HCT116 (cell line): ENCODE measurements around the gene JAK1. TPM values are rescaled to one million over a fixed set of nuclear protein-coding genes. Genes with fewer than 3 reads are reported as not detected.

ENCODE experiments used
- ATAC-seq: fragments of 200-7000 bp; cut with Tn5 transposase; 2 replicates; pipeline ENCODE4 v1.9.1; 2020; ENCODE audit warnings: mild to moderate bottlenecking, moderate library complexity
- BruUV-seq: library from RNA; stranded (reverse); fragments of 400-500 nt; replicated peaks from 2 replicates; lab custom pipeline; 2021; lab: Mats Ljungman, UMichigan
- CTCF ChIA-PET: fragments of 300-600 bp; sonication (Branson Sonifier 250); formaldehyde crosslinking; loops from one replicate; lab custom pipeline; 2021; ENCODE audit warnings: antibody characterized with exemption; lab: Charles Lee
- POLR2A ChIA-PET: fragments of 300-600, 350-600 bp; sonication (Branson Sonifier 250); formaldehyde crosslinking; loops from one replicate; lab custom pipeline; 2021; ENCODE audit warnings: antibody characterized with exemption; lab: Charles Lee
- RAD21 ChIA-PET, 2 experiments: fragments of 300-600 bp; sonication (Branson Sonifier 250); formaldehyde crosslinking; loops; one replicate each; lab custom pipeline; 2023; ENCODE audit warnings: low total read pairs in 2 of 2; ENCODE audit not compliant: uncharacterized antibody in 2 of 2, unreplicated experiment in 2 of 2, low non-redundant PET in 1 of 2; lab: Charles Lee
- DNase-seq: peaks from one replicate; pipeline ENCODE4 v3.0.0-alpha.2; 2010; ENCODE audit warnings: low read depth, low spot score
- H2AFZ ChIP-seq: fragments of 200-600 bp; shearing (Covaris generic), sonication (generic); 2 replicates; pipeline ENCODE4 v1.6.1; 2017; ENCODE audit warnings: low read depth, mixed run types, mixed read lengths, antibody characterized with exemption, low read length; ENCODE audit not compliant: poor library complexity, severe bottlenecking
- H3K27ac ChIP-seq: 2 replicates; pipeline ENCODE4 v1.5.1; 2012; ENCODE audit warnings: low read depth, low read length
- H3K27me3 ChIP-seq: fragments of 200-600 bp; sonication (generic); 2 replicates; pipeline ENCODE4 v1.6.1; 2016; ENCODE audit warnings: mixed run types, low read length, mixed read lengths; ENCODE audit not compliant: insufficient read depth
- H3K36me3 ChIP-seq, 2 experiments: fragments of 200-500 bp in 1 of 2; fragments of 200-600 bp in 1 of 2; sonication (Bioruptor generic) in 1 of 2; sonication (generic) in 1 of 2; 2 replicates each; pipeline versions ENCODE4 v1.5.1 to v1.6.1; 2014 to 2016; ENCODE audit warnings: low read length in 2 of 2, inconsistent platforms in 1 of 2, mixed read lengths in 1 of 2, mixed run types in 1 of 2; ENCODE audit not compliant: insufficient read depth in 2 of 2, control insufficient read depth in 1 of 2
- H3K4me1 ChIP-seq, 2 experiments: fragments of 200-600 bp in 1 of 2; sonication (generic) in 1 of 2; 2 replicates each; pipeline versions ENCODE4 v1.5.1 to v1.6.1; 2012 to 2017; ENCODE audit warnings: low read length in 2 of 2, inconsistent platforms in 1 of 2, mild to moderate bottlenecking in 1 of 2, mixed read lengths in 1 of 2, mixed run types in 1 of 2, moderate library complexity in 1 of 2; ENCODE audit not compliant: insufficient read depth in 2 of 2, control insufficient read depth in 1 of 2
- H3K4me2 ChIP-seq: fragments of 200-600 bp; sonication (generic); 2 replicates; pipeline ENCODE4 v1.6.1; 2017; ENCODE audit warnings: mixed run types, low read length, mixed read lengths
- H3K4me3 ChIP-seq, 2 experiments: fragments of 200-600 bp in 1 of 2; sonication (generic) in 1 of 2; replicated peaks in 1 of 2; 2 replicates each; pipeline ENCODE4 v1.5.1; 2011 to 2016; ENCODE audit warnings: low read length in 2 of 2, control low read depth in 1 of 2, low read depth in 1 of 2, mild to moderate bottlenecking in 1 of 2, mixed read lengths in 1 of 2, mixed run types in 1 of 2
- H3K79me2 ChIP-seq: fragments of 200-600 bp; sonication (generic); 2 replicates; pipeline ENCODE4 v1.6.1; 2017; ENCODE audit warnings: mild to moderate bottlenecking, mixed run types, low read length, moderate library complexity, mixed read lengths; ENCODE audit not compliant: insufficient read depth
- H3K9ac ChIP-seq: fragments of 200-600 bp; sonication (generic); 2 replicates; pipeline ENCODE4 v1.6.1; 2016; ENCODE audit warnings: low read length, mixed read lengths
- H3K9me2 ChIP-seq: fragments of 200-600 bp; sonication (generic), shearing (Covaris generic); 2 replicates; pipeline ENCODE4 v1.6.1; 2017; ENCODE audit warnings: mixed run types, mild to moderate bottlenecking, moderate library complexity; ENCODE audit not compliant: insufficient read depth
- H3K9me3 ChIP-seq, 2 experiments: fragments of 200-500 bp in 1 of 2; fragments of 200-600 bp in 1 of 2; sonication (Bioruptor generic) in 1 of 2; sonication (generic) in 1 of 2; 2 replicates each; pipeline ENCODE4 v1.6.1; 2014 to 2017; ENCODE audit warnings: low read length in 2 of 2, mixed read lengths in 2 of 2, inconsistent platforms in 1 of 2, low read depth in 1 of 2, mild to moderate bottlenecking in 1 of 2, mixed run types in 1 of 2, moderate library complexity in 1 of 2; ENCODE audit not compliant: control insufficient read depth in 1 of 2, insufficient read depth in 1 of 2
- H4K20me1 ChIP-seq: fragments of 200-600 bp; sonication (generic), shearing (Covaris generic); 2 replicates; pipeline ENCODE4 v1.6.1; 2017; ENCODE audit warnings: mixed run types, mild to moderate bottlenecking, moderate library complexity; ENCODE audit not compliant: insufficient read depth
- EGR1 ChIP-seq: IDR thresholded peaks from 2 replicates; pipeline ENCODE4 v1.6.1; 2012; ENCODE audit warnings: low read depth
- ELF1 ChIP-seq: IDR thresholded peaks from 2 replicates; pipeline ENCODE4 v1.6.1; 2012; ENCODE audit warnings: low read depth, borderline replicate concordance
- EZH2 ChIP-seq: fragments of 200-600 bp; sonication (generic); IDR thresholded peaks from 2 replicates; pipeline ENCODE4 v1.6.1; 2017; ENCODE audit warnings: antibody characterized with exemption, mixed run types
- EZH2phosphoT487 ChIP-seq: fragments of 200-600 bp; IDR thresholded peaks from 2 replicates; pipeline ENCODE4 v1.6.1; 2018; ENCODE audit warnings: antibody characterized with exemption, borderline replicate concordance
- POLR2A ChIP-seq: IDR thresholded peaks from 2 replicates; pipeline ENCODE4 v1.7.0; 2011; ENCODE audit warnings: borderline replicate concordance; ENCODE audit not compliant: insufficient read depth, insufficient read length; ENCODE audit errors: extremely low read depth
- RAD21 ChIP-seq: IDR thresholded peaks from 2 replicates; pipeline ENCODE4 v1.6.1; 2012; ENCODE audit warnings: low read depth, mild to moderate bottlenecking
- YY1 ChIP-seq: IDR thresholded peaks from 2 replicates; pipeline ENCODE4 v1.6.1; 2011; ENCODE audit warnings: low read length, low read depth, moderate library complexity, mild to moderate bottlenecking; ENCODE audit not compliant: insufficient replicate concordance; ENCODE audit errors: extremely low read depth
- intact Hi-C: fragments of 100-400 bp; cut with micrococcal nuclease; formaldehyde crosslinking; loops from 2 replicates; pipeline ENCODE4 v1.10.0; 2022
- total RNA-seq: library from RNA; stranded (reverse); gene quantifications from one replicate; pipeline ENCODE4 v1.2.1, GENCODE V29; 2021; ENCODE audit not compliant: unreplicated experiment
- TF ChIP-seq, protein P1 (sequence below): IDR thresholded peaks from 2 replicates; pipeline ENCODE4 v1.6.1; 2012; ENCODE audit warnings: low read depth

Gene JAK1
- total RNA-seq, 1 experiment from 2014 or later: 53.2 TPM

- Histone ChIP-seq H3K27ac (no peak overlapping the region), H3K4me2 (no peak overlapping the region), H4K20me1 (no peaks in the 10 kb centered on the region), H3K9ac (no peak overlapping the region), H3K27me3 (no peaks in the 10 kb centered on the region), H2AFZ (no peak overlapping the region), H3K9me2 (no peaks in the 10 kb centered on the region), H3K9me3 (no peaks in the 10 kb centered on the region), H3K79me2 (peaks cover 39% of the 10 kb centered on the region), H3K4me1 (0 out of 4 replicates have a peak, but pooled peaks cover 0 to 2% of the 10 kb centered on the region in 2 experiments), H3K36me3 (no peaks in the 10 kb centered on the region), H3K4me3 (no peak overlapping the region)
- DNase-seq: no peak
- CTCF ChIA-PET: no interaction called here
- RAD21 ChIA-PET: no interaction called here
- no peak for TF ChIP-seq YY1
- no peak for TF ChIP-seq POLR2A
- intact Hi-C loops: no loop called here
- BruUV-seq: no TSS peak
- POLR2A ChIA-PET: no interaction called here
- ATAC-seq: no peak
Measured at GRCh38 chr1:64941461-64942117, 24.8 kb downstream of the JAK1 start.

DNA sequence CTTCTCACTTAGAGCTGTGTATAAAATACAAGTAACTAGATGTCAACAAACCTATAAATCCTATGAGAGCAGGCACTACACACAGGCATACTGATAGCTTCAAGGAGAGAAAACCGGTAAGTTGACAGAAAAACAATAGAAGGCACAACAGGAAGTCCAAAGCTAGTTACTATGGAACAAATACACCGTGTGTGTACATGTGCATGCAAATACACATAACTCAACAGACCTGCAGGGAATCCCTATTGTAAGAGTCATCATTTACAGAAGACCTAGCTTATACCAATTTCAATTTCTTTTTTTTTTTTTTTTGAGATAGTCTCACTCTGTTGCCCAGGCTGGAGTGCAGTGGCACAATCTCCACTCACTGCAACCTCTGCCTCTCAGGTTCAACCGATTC, 26.3 kb downstream of the JAK1 start:
- Histone ChIP-seq H3K4me2 (no peak overlapping the region), H3K27me3 (no peaks in the 10 kb centered on the region), H3K79me2 (peaks cover 40% of the 10 kb centered on the region), H4K20me1 (no peaks in the 10 kb centered on the region), H3K9ac (no peak overlapping the region), H2AFZ (no peak overlapping the region), H3K36me3 (no peaks in the 10 kb centered on the region), H3K27ac (no peak overlapping the region), H3K9me3 (no peaks in the 10 kb centered on the region), H3K4me1 (peaks cover 0 to under 1% of the 10 kb centered on the region in 2 experiments; a peak in 3 of 4 replicates), H3K9me2 (no peaks in the 10 kb centered on the region), H3K4me3 (no peak overlapping the region)
- POLR2A ChIA-PET: no interaction called here
- TF ChIP-seq EZH2phosphoT487 (no peak), RAD21 (no peak), ELF1 (no peak), YY1 (no peak), EGR1 (no peak), EZH2 (no peak)
- TF ChIP-seq, protein P1, sequence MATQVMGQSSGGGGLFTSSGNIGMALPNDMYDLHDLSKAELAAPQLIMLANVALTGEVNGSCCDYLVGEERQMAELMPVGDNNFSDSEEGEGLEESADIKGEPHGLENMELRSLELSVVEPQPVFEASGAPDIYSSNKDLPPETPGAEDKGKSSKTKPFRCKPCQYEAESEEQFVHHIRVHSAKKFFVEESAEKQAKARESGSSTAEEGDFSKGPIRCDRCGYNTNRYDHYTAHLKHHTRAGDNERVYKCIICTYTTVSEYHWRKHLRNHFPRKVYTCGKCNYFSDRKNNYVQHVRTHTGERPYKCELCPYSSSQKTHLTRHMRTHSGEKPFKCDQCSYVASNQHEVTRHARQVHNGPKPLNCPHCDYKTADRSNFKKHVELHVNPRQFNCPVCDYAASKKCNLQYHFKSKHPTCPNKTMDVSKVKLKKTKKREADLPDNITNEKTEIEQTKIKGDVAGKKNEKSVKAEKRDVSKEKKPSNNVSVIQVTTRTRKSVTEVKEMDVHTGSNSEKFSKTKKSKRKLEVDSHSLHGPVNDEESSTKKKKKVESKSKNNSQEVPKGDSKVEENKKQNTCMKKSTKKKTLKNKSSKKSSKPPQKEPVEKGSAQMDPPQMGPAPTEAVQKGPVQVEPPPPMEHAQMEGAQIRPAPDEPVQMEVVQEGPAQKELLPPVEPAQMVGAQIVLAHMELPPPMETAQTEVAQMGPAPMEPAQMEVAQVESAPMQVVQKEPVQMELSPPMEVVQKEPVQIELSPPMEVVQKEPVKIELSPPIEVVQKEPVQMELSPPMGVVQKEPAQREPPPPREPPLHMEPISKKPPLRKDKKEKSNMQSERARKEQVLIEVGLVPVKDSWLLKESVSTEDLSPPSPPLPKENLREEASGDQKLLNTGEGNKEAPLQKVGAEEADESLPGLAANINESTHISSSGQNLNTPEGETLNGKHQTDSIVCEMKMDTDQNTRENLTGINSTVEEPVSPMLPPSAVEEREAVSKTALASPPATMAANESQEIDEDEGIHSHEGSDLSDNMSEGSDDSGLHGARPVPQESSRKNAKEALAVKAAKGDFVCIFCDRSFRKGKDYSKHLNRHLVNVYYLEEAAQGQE: no peak
- DNase-seq (no peak), ATAC-seq (no peak)
- CTCF ChIA-PET: interaction anchor here (0.7 kb wide), 1 partner anchor 694 kb away, joined by 4 read pairs; no protein-coding TSS in a partner anchor
- BruUV-seq: no TSS peak
- RAD21 ChIA-PET: no interaction called here
- intact Hi-C loops: no loop called here
